Breast epithelium (tissue), 4 donors: ENCODE results near the gene FNDC3A. TPM values are rescaled to one million over a fixed set of nuclear protein-coding genes. Genes with fewer than 3 reads are reported as not detected.

ENCODE experiments used
- DNase-seq, 2 donors: peaks; one replicate each; pipeline ENCODE4 v3.0.0-alpha.2; 2019; ENCODE audit warnings: low spot score in 2 of 2
- H3K27ac ChIP-seq, 2 donors: fragments of 200-600 bp; sonication (generic) in 1 of 2; one replicate each; pipeline ENCODE4 v1.5.1; 2016 to 2019; ENCODE audit warnings: mild to moderate bottlenecking in 1 of 2
- H3K27me3 ChIP-seq, 2 donors: fragments of 200-600 bp; sonication (generic) in 1 of 2; one replicate each; pipeline versions ENCODE4 v1.5.1 to v1.6.0; 2017 to 2019; ENCODE audit warnings: control low read depth in 1 of 2, mild to moderate bottlenecking in 1 of 2
- H3K36me3 ChIP-seq: fragments of 200-600 bp; one replicate; pipeline ENCODE4 v1.5.1; 2019
- H3K4me1 ChIP-seq, 2 donors: fragments of 200-600 bp; sonication (generic); one replicate each; pipeline ENCODE4 v1.5.1; 2016 to 2019; ENCODE audit warnings: control low read depth in 1 of 2
- H3K4me3 ChIP-seq, 3 donors: fragments of 200-600 bp; sonication (generic); 1 replicate in 2 of 3; 2 replicates in 1 of 3; pipeline ENCODE4 v1.5.1; 2016 to 2019; ENCODE audit warnings: mild to moderate bottlenecking in 3 of 3, moderate library complexity in 2 of 3
- H3K9me3 ChIP-seq, 2 donors: fragments of 200-600 bp; sonication (generic) in 1 of 2; one replicate each; pipeline ENCODE4 v1.5.1; 2016 to 2019; ENCODE audit warnings: control low read depth in 1 of 2
- POLR2A ChIP-seq: fragments of 450-650 bp; IDR thresholded peaks from one replicate; pipeline ENCODE4 v1.6.1; 2016; ENCODE audit warnings: antibody characterized with exemption, mild to moderate bottlenecking, moderate library complexity
- POLR2AphosphoS5 ChIP-seq, 3 donors: sonication (generic); formaldehyde crosslinking; IDR thresholded peaks; one replicate each; pipeline ENCODE4 v1.6.1; 2017; ENCODE audit warnings: antibody characterized with exemption in 3 of 3
- intact Hi-C: fragments of 100-400 bp; cut with DNase I; formaldehyde crosslinking; loops from one replicate; pipeline ENCODE4 v1.15.1; 2023; ENCODE audit warnings: low total_unique reads
- total RNA-seq, 3 donors: library from RNA; depleted of rRNA; stranded (reverse); fragments of >200 nt; gene quantifications; one replicate each; pipeline ENCODE4 v1.1.0, GENCODE V29; 2016
- TF ChIP-seq, protein P1 (sequence below), 3 donors: fragments of 450-650 bp; IDR thresholded peaks; one replicate each; pipeline ENCODE4 v1.5.1; 2016 to 2017; ENCODE audit warnings: antibody characterized with exemption in 3 of 3, mild to moderate bottlenecking in 3 of 3, moderate library complexity in 3 of 3

Gene FNDC3A
- total RNA-seq, 3 donors from 2014 or later, result 45.3 to 85.8 (median 57.7) TPM

DNA sequence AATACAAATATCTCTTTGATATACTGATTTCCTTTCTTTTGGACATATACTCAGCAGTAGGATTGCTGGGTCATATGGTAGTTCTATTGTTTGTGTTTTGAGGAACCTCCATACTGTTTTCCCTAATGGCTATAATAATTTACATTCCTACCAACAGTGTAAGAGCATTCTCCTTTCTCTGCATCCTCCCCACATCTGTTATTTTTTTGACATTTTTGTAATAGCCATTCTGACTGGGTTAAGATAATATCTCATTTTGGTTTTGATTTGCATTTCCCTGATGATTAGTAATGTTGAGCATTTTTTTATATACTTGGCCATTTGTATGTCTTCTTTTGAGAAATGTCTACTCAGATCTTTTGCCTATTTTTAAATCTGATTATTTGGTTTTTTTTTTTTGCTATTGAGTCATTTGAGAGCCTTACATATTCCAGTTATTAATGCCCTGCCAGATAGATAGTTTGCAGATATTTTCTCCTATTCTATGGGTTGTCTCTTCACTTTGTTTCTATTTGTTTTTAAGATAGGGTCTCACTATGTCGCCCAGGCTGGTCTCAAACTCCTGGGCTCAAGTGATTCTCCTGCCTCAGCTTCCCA, 95.7 kb downstream of the FNDC3A start:
- H3K4me3 ChIP-seq, result no peak overlapping the region

DNA sequence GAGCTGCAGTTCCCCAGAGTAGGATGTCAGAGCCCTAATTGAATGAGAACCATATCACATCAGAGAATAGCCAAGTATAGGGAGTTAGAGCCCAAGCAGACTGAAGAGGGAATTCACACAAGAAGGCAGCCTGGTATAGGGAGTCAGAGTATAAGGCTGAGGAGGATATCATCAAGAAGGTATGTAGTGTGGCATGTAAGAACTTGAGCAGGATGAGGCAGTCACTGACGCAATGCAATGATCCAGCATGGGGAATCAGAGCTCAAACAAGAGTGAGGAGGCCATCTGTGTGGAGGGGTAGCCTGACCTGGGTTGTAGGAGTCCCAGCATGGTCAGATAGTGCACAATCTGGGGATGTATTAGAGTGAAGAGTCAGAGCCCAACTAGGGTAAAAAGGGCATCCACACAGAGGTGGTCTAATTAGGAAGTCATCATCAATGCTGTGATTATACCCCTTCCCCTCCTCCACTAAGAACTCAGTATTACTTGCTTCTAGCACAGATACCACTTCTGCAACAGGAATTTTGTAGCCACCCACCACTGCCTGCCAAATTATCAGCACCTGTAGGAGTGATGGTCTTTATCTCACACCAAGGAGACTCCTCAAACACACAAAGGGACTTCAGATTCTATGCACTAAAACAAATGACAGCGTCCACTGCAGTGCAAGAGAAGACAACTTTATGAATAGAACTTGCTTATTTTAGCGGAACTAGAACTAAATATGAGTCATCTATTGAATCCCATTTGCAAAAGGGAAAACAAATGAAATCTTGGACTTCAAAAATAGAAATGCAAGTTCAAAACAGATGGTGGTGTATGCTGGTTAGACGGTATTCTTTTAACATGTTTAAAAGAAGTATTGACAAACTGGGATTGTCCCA, 107.2 kb downstream of the FNDC3A start:
- no peak for DNase-seq
- Histone ChIP-seq H3K9me3 (no peaks in the 10 kb centered on the region), H3K4me1 (peaks cover 0 to 3% of the 10 kb centered on the region in 2 donors), H3K27me3 (no peaks in the 10 kb centered on the region), H3K4me3 (no peak overlapping the region), H3K36me3 (no peaks in the 10 kb centered on the region), H3K27ac (no peak overlapping the region)
- TF ChIP-seq, protein P1, sequence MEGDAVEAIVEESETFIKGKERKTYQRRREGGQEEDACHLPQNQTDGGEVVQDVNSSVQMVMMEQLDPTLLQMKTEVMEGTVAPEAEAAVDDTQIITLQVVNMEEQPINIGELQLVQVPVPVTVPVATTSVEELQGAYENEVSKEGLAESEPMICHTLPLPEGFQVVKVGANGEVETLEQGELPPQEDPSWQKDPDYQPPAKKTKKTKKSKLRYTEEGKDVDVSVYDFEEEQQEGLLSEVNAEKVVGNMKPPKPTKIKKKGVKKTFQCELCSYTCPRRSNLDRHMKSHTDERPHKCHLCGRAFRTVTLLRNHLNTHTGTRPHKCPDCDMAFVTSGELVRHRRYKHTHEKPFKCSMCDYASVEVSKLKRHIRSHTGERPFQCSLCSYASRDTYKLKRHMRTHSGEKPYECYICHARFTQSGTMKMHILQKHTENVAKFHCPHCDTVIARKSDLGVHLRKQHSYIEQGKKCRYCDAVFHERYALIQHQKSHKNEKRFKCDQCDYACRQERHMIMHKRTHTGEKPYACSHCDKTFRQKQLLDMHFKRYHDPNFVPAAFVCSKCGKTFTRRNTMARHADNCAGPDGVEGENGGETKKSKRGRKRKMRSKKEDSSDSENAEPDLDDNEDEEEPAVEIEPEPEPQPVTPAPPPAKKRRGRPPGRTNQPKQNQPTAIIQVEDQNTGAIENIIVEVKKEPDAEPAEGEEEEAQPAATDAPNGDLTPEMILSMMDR (IDR thresholded peaks at IDR 0.05), result no peak
- TF ChIP-seq POLR2A (no peak), POLR2AphosphoS5 (IDR thresholded peaks at IDR 0.05) (no peak)
- intact Hi-C loops, result no loop called here

More for the DNA sequence above, 95.7 kb downstream of the FNDC3A start:
- DNase-seq, result no peak
- Histone ChIP-seq H3K36me3 (peaks cover 3% of the 10 kb centered on the region), H3K9me3 (no peaks in the 10 kb centered on the region), H3K27me3 (no peaks in the 10 kb centered on the region), H3K27ac (no peak overlapping the region), H3K4me1 (no peaks in the 10 kb centered on the region)
- TF ChIP-seq, protein P1 (IDR thresholded peaks at IDR 0.05), result no peak
- no peak for TF ChIP-seq POLR2AphosphoS5 (IDR thresholded peaks at IDR 0.05)
- TF ChIP-seq POLR2A, result no peak
- intact Hi-C loops, result no loop called here

DNA sequence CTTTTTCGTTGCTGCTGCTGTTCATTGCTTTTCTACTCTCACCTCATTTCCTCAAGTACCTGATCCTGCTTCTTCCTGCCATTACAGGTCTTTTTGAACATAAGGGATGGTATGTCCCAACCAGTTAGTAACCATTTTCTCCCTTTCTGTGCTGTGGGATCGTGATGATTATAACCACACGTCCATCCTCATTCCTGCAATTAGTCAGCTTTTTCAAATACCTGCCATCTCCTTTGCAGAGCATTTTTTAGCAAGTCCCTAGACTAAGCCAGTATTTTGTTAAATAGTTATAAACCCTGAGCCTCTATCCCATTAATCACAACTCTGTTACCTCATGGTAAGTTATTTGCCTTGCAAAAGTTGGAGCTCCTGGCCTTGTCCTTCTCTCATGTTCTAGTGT, 109.2 kb downstream of the FNDC3A start:
- no peaks in the 10 kb centered on the region for H3K27me3 ChIP-seq

DNA sequence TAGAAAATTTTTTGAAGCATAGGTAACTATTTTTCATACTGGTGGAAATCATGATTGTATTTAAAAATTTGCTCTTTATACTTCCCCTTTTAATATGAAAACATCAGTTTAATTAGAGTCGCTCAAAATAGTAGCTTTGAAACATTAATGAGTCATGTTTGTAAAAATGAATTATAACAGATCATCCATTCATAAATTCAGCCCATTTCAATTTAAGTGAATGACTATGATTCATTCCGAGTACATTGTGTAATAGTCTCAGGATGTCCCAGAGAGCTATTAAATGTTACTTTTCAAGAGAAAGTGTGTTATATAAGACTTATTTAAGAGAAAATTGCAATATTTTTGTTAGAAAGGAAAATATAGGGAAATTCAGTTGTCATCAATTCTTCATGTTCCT, 111.0 kb downstream of the FNDC3A start:
- no peak overlapping the region for H3K4me3 ChIP-seq
- intact Hi-C loops, result no loop called here
- H3K4me1 ChIP-seq, result peaks cover 0 to 3% of the 10 kb centered on the region in 2 donors
- no peaks in the 10 kb centered on the region for H3K36me3 ChIP-seq
- no peaks in the 10 kb centered on the region for H3K9me3 ChIP-seq
- H3K27me3 ChIP-seq, result no peaks in the 10 kb centered on the region
- TF ChIP-seq POLR2A, result no peak
- TF ChIP-seq, protein P1 (IDR thresholded peaks at IDR 0.05), result no peak
- no peak for TF ChIP-seq POLR2AphosphoS5 (IDR thresholded peaks at IDR 0.05)
- no peak overlapping the region for H3K27ac ChIP-seq
- DNase-seq, result no peak

More for the DNA sequence above, 109.2 kb downstream of the FNDC3A start:
- no peaks in the 10 kb centered on the region for H3K36me3 ChIP-seq
- DNase-seq, result no peak
- TF ChIP-seq POLR2AphosphoS5 (IDR thresholded peaks at IDR 0.05), result no peak
- no peak for TF ChIP-seq POLR2A
- TF ChIP-seq, protein P1 (IDR thresholded peaks at IDR 0.05), result no peak
- intact Hi-C loops, result no loop called here
- H3K4me1 ChIP-seq, result peaks cover 0 to 3% of the 10 kb centered on the region in 2 donors
- H3K9me3 ChIP-seq, result no peaks in the 10 kb centered on the region
- no peak overlapping the region for H3K27ac ChIP-seq
- no peak overlapping the region for H3K4me3 ChIP-seq

DNA sequence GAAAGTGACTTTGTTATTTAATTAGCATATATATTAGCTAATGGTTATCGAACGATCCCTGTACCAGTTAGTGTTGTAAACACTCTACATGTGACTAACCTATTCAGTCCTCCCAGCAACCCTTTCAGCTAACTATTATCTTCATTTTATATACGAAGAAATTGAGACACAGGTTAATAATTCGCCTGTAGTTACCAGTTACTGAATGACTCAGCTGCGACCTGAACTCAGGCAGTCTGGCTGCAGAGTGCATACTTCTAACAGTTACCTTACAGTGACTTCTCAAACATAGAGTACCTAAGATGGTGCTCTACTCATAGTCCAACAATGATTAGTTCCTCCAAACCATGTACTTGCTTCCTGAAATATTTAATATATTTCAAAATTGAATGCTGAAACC, 117.7 kb downstream of the FNDC3A start:
- Histone ChIP-seq H3K4me1 (peaks cover under 1 to 8% of the 10 kb centered on the region in 2 donors), H3K27ac (no peak overlapping the region), H3K27me3 (no peaks in the 10 kb centered on the region), H3K4me3 (no peak overlapping the region), H3K36me3 (no peaks in the 10 kb centered on the region), H3K9me3 (no peaks in the 10 kb centered on the region)
- DNase-seq, result no peak
- intact Hi-C loops, result no loop called here
- TF ChIP-seq, protein P1 (IDR thresholded peaks at IDR 0.05), result no peak
- TF ChIP-seq POLR2A (no peak), POLR2AphosphoS5 (IDR thresholded peaks at IDR 0.05) (no peak)
